HepG2 (cell line): ENCODE data around the gene FAM110D. TPM values are rescaled to one million over a fixed set of nuclear protein-coding genes. Genes with fewer than 3 reads are reported as not detected.
A peak's percentile ranks its signal among the peaks of the same experiment; 100 is the strongest.

ENCODE experiments used
- ATF7-NPFF ChIP-seq: sonication (generic); formaldehyde crosslinking; IDR thresholded peaks from 2 replicates; pipeline ENCODE4 v1.8.1; 2023; ENCODE audit warnings: mild to moderate bottlenecking, low read depth, missing genetic modification reagents, moderate library complexity
- BRCA1 ChIP-seq: sonication (generic); formaldehyde crosslinking; IDR thresholded peaks from 2 replicates; pipeline ENCODE4 v1.4.0; 2020; ENCODE audit warnings: missing genetic modification reagents
- KMT2A ChIP-seq: sonication (generic); formaldehyde crosslinking; IDR thresholded peaks from 2 replicates; pipeline ENCODE4 v1.4.0; 2020; ENCODE audit warnings: missing genetic modification reagents
- KMT2B ChIP-seq: IDR thresholded peaks from 2 replicates; pipeline ENCODE4 v1.6.1; 2016; ENCODE audit warnings: missing genetic modification reagents, missing compliant biosample characterization
- PPARG ChIP-seq: conservative IDR thresholded peaks from 2 replicates; pipeline ENCODE4 v1.6.1; 2016; ENCODE audit warnings: missing biosample characterization, missing genetic modification reagents
- REL ChIP-seq: sonication (generic); formaldehyde crosslinking; conservative IDR thresholded peaks from 2 replicates; pipeline ENCODE4 v1.8.0; 2022; ENCODE audit warnings: mild to moderate bottlenecking, missing genetic modification reagents, moderate library complexity
- ZNF567 ChIP-seq: sonication (generic); formaldehyde crosslinking; IDR thresholded peaks from 2 replicates; pipeline ENCODE4 v1.8.1; 2023; ENCODE audit warnings: mild to moderate bottlenecking, missing genetic modification reagents, borderline replicate concordance
- ZNF609 ChIP-seq: sonication (generic); formaldehyde crosslinking; IDR thresholded peaks from 2 replicates; pipeline ENCODE4 v1.4.0; 2020; ENCODE audit warnings: mild to moderate bottlenecking, missing genetic modification reagents, borderline replicate concordance
- ZNF619 ChIP-seq: sonication (generic); formaldehyde crosslinking; IDR thresholded peaks from 2 replicates; pipeline ENCODE4 v1.4.0; 2020; ENCODE audit warnings: mild to moderate bottlenecking, missing genetic modification reagents
- ZNF646 ChIP-seq: sonication (generic); formaldehyde crosslinking; IDR thresholded peaks from 2 replicates; pipeline ENCODE4 v1.9.0; 2021; ENCODE audit warnings: mild to moderate bottlenecking, missing genetic modification reagents
- ZNF670 ChIP-seq: sonication (generic); formaldehyde crosslinking; IDR thresholded peaks from 2 replicates; pipeline ENCODE4 v1.8.0; 2022; ENCODE audit warnings: mild to moderate bottlenecking, missing genetic modification reagents, borderline replicate concordance
- polyA plus RNA-seq, 8 experiments: library from polyadenylated mRNA; depleted of rRNA in 3 of 8; stranded (reverse) in 7 of 8; unstranded in 1 of 8; fragments of >200 nt; fragmentation: Illumina TruSeq in 4 of 8; extraction: Trizol in 4 of 8; gene quantifications; 2 replicates each; pipeline versions ENCODE4 v1.2.1 to v1.2.3, GENCODE V29; 2011 to 2016; ENCODE audit warnings: low read depth in 4 of 8, missing spikeins in 1 of 8, mixed read lengths in 1 of 8; ENCODE audit not compliant: insufficient read depth in 1 of 8
- total RNA-seq, 5 experiments: library from RNA; depleted of rRNA; stranded (reverse); fragments of >200 nt; fragmentation: Illumina TruSeq; extraction: Trizol; gene quantifications; 2 replicates each; pipeline ENCODE4 v1.2.3, GENCODE V29; 2016; ENCODE audit warnings: low read depth in 1 of 5
- TF ChIP-seq, protein P1 (sequence below): sonication (generic); formaldehyde crosslinking; IDR thresholded peaks from 2 replicates; pipeline ENCODE4 v1.5.0; 2020; ENCODE audit warnings: missing genetic modification reagents, mild to moderate bottlenecking, borderline replicate concordance
- TF ChIP-seq, protein P2 (sequence below): fragments of 450-650 bp; IDR thresholded peaks from 2 replicates; pipeline ENCODE4 v1.6.1; 2017
- TF ChIP-seq, protein P3 (sequence below): sonication (generic); formaldehyde crosslinking; IDR thresholded peaks from 2 replicates; pipeline ENCODE4 v1.5.0; 2020; ENCODE audit warnings: missing genetic modification reagents

The FAM110D gene
- total and polyA plus RNA-seq, 2 of the 13 experiments (the other 11 are each of a cell fraction or from before 2014, with no cell fraction given), result not detected

DNA sequence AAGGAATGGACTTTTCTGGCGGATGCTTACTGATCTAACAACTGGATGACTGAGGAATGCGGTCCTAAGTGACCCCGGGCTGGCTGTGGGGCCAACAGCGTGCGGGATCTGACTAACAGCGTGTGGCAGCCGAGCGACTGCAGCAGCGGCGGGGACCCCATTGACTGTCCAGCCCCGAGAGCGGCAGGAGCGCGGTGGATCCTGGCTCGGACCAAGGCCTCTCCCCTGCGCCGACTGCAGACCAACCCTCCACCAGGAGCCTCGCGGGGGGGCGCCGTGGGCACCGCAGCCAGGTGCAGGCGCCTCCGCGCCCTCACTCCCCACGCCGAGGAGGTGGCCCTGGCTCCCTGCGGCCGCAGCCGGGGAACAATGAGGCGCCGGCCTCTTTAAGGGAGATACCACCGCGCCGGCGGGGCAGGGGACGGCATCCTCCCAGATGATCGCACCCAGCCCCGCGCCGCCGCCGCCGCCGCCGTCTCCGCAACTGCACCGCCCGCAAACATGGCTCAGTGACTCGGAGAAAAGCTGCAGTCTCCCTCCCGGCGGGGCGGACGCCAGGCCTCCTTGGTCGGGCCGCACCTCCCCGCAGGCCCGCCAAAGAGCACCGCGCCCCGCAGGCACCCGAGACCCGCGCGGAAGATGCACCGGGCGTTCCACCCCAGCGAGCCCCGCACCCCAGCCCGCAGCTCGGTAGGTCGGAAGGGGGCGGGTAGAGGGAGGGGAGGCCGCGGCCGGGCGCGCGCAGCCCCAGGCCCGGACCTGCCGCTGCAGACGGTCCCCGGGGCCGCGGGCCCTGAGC lies 47.9 kb upstream of the FAM110D start (continued):
- TF ChIP-seq, protein P1, sequence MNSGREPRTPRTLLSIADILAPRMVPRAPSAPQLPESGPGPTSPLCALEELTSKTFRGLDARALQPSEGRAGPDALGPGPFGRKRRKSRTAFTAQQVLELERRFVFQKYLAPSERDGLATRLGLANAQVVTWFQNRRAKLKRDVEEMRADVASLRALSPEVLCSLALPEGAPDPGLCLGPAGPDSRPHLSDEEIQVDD (CRISPR knock-in tag), result no peak
- TF ChIP-seq BRCA1 (CRISPR knock-in tag), result 0 out of 2 replicates have a peak, but pooled peaks have one; percentile 42
- TF ChIP-seq ZNF646 (CRISPR knock-in tag), result no peak
- TF ChIP-seq, protein P2, sequence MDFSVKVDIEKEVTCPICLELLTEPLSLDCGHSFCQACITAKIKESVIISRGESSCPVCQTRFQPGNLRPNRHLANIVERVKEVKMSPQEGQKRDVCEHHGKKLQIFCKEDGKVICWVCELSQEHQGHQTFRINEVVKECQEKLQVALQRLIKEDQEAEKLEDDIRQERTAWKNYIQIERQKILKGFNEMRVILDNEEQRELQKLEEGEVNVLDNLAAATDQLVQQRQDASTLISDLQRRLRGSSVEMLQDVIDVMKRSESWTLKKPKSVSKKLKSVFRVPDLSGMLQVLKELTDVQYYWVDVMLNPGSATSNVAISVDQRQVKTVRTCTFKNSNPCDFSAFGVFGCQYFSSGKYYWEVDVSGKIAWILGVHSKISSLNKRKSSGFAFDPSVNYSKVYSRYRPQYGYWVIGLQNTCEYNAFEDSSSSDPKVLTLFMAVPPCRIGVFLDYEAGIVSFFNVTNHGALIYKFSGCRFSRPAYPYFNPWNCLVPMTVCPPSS, result no peak
- peak; percentile 58 for TF ChIP-seq KMT2A
- no peak for TF ChIP-seq ZNF670 (CRISPR knock-in tag)
- TF ChIP-seq, protein P3, sequence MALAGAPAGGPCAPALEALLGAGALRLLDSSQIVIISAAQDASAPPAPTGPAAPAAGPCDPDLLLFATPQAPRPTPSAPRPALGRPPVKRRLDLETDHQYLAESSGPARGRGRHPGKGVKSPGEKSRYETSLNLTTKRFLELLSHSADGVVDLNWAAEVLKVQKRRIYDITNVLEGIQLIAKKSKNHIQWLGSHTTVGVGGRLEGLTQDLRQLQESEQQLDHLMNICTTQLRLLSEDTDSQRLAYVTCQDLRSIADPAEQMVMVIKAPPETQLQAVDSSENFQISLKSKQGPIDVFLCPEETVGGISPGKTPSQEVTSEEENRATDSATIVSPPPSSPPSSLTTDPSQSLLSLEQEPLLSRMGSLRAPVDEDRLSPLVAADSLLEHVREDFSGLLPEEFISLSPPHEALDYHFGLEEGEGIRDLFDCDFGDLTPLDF (CRISPR knock-in tag), result no peak
- peak; percentile 69; the same call in 1 of the 2 replicates for TF ChIP-seq KMT2B
- no peak for TF ChIP-seq PPARG (CRISPR knock-in tag)
- TF ChIP-seq ZNF567 (CRISPR knock-in tag), result no peak
- TF ChIP-seq ZNF609 (CRISPR knock-in tag), result no peak
- 0 out of 2 replicates have a peak, but pooled peaks have one; percentile 63 for TF ChIP-seq REL (CRISPR knock-in tag)
- peak; percentile 60; the same call in 1 of the 2 replicates for TF ChIP-seq ATF7-NPFF (CRISPR knock-in tag)
- TF ChIP-seq ZNF619 (CRISPR knock-in tag), result peak; percentile 42; the same call in 1 of the 2 replicates
